Kidney epithelial cell (primary cell): ENCODE measurements around the gene COBL. TPM values are rescaled to one million over a fixed set of nuclear protein-coding genes. Genes with fewer than 3 reads are reported as not detected.

Experiments used
- DNase-seq: peaks from one replicate; pipeline ENCODE4 v3.0.0-alpha.2; 2010; ENCODE audit warnings: low read depth
- H3K27me3 ChIP-seq: 2 replicates; pipeline ENCODE4 v1.6.0; 2011; ENCODE audit warnings: low read length; ENCODE audit not compliant: control insufficient read depth, insufficient read depth
- H3K36me3 ChIP-seq: 2 replicates; pipeline ENCODE4 v1.5.1; 2011; ENCODE audit warnings: low read length; ENCODE audit not compliant: control insufficient read depth, insufficient read depth
- H3K4me3 ChIP-seq: 2 replicates; pipeline ENCODE4 v1.5.1; 2011; ENCODE audit warnings: low read depth, mild to moderate bottlenecking, control low read depth, low read length
- total RNA-seq: library from RNA; depleted of rRNA; stranded (reverse); fragments of >200 nt; gene quantifications from 2 replicates; pipeline ENCODE4 v1.2.3, GENCODE V29; 2015
- TF ChIP-seq, protein P1 (sequence below): IDR thresholded peaks from 2 replicates; pipeline ENCODE4 v1.5.1; 2011; ENCODE audit warnings: mild to moderate bottlenecking, moderate library complexity, low read length, control low read depth, inconsistent platforms; ENCODE audit not compliant: insufficient read depth, poor library complexity, severe bottlenecking

The COBL gene
- total RNA-seq, 1 donor from 2014 or later: 7.1 TPM

DNA sequence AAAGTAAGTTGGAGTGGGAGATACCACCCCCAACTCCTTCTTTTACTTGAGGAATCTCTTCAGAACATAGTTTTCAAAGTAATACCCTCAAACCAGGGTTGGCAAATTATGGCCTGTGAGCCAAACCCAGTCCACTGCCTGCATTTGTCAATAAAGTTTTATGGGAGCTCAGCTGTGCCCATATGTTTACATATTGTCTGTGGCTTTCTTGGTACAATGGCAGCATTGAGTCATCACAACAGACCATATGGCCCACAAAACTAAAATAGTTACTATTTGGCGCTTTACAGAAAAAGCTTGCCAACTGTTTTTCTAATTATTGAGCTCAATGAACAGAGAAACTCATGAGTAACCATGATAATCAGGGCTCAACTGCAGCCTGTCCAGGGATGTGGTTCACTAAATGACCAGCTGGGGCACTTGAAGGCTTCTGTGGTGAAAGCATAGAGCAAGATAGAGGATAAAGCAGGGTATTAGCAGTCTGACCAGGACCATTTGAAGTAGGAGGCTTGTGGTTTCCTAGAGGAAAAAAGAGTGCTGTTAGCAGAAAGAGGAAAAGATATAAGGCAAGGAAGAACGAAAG is 337.9 kb downstream of the COBL start:
- no peak overlapping the region for H3K4me3 ChIP-seq
- DNase-seq: no peak
- TF ChIP-seq, protein P1, sequence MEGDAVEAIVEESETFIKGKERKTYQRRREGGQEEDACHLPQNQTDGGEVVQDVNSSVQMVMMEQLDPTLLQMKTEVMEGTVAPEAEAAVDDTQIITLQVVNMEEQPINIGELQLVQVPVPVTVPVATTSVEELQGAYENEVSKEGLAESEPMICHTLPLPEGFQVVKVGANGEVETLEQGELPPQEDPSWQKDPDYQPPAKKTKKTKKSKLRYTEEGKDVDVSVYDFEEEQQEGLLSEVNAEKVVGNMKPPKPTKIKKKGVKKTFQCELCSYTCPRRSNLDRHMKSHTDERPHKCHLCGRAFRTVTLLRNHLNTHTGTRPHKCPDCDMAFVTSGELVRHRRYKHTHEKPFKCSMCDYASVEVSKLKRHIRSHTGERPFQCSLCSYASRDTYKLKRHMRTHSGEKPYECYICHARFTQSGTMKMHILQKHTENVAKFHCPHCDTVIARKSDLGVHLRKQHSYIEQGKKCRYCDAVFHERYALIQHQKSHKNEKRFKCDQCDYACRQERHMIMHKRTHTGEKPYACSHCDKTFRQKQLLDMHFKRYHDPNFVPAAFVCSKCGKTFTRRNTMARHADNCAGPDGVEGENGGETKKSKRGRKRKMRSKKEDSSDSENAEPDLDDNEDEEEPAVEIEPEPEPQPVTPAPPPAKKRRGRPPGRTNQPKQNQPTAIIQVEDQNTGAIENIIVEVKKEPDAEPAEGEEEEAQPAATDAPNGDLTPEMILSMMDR: no peak
- no peaks in the 10 kb centered on the region for H3K27me3 ChIP-seq
- no peaks in the 10 kb centered on the region for H3K36me3 ChIP-seq

DNA sequence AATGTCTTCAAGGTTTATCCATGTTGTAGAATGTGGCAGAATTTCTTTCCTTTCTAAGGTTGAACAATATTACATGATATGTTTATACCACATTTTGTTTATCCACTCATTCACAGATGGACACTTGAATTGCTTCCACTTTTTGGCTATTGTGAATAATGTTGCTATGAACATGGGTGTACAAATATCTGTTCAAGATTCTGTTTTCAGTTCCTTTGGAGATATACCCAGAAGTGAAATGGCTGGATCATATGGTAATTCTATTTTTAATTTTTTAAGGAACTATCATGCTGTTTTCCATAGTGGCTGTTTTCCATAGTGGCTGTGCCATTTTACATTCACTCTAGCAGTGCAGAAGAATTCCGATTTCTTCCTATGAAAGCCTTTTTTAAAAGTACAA is 339.2 kb downstream of the COBL start:
- Histone ChIP-seq H3K27me3 (no peaks in the 10 kb centered on the region), H3K36me3 (no peaks in the 10 kb centered on the region), H3K4me3 (no peak overlapping the region)
- TF ChIP-seq, protein P1: no peak
- DNase-seq: no peak

DNA sequence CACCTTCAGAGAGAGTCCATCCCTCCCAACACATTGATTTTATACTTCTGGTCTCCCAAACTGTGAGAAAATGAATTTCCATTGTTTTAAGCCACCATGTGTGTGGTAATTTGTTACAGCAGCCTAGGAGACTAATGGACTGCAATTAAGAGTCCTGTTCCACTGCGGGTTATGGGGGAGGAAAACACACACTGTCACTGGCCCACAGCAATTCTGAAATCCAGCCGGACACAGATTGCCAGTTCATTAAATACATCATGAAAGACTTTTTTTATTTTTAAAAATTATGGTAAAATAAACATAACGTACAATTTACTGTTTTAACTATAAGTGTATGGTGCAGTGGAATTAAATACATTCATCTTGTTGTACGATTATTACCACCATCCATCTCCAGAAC is 340.5 kb downstream of the COBL start:
- H3K36me3 ChIP-seq: no peaks in the 10 kb centered on the region
- TF ChIP-seq, protein P1: no peak

DNA sequence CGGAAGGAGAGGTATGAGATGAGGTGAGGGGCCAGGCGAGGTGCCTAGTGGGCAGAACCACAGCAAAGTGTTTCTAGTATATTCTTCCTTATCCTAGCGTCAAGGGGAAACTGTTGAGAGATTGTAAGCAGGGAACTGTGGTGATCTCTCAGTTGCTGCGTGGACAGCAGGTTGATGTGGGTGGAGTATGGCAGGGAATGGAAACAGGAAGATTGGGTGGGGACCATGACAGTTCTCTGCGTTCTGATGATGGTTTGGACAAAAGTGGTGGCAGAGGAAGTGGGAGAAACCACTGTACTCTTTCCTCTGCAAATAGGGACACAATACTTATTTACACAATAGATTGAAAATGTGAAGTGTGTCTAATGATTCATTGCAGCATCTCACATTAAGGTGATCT is 342.4 kb downstream of the COBL start:
- DNase-seq: no peak
- H3K4me3 ChIP-seq: no peak overlapping the region
- H3K27me3 ChIP-seq: no peaks in the 10 kb centered on the region
- TF ChIP-seq, protein P1: no peak
- no peaks in the 10 kb centered on the region for H3K36me3 ChIP-seq

More for the DNA sequence above, 340.5 kb downstream of the COBL start:
- Histone ChIP-seq H3K27me3 (no peaks in the 10 kb centered on the region), H3K4me3 (no peak overlapping the region)
- no peak for DNase-seq

DNA sequence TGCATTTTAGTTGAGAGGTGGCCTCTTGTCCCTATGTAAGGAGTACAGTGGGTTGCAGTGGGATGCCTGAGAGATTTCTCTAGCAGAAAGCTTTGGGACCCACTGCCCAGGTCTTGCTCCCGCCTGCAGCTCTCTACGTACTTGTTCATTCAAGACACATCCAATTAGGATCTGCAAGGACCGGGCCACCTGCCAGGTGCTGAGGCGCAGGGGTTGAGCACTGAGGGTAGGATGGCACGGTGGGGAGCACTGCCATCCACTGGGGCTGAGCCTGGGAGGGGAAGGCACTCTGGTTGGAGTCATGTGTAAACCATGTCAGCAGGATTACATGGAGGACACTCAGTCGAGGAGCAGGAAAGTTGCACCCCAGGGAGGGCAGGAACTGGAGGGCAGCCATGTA is 342.8 kb downstream of the COBL start:
- H3K27me3 ChIP-seq: no peaks in the 10 kb centered on the region
- TF ChIP-seq, protein P1: no peak
- no peaks in the 10 kb centered on the region for H3K36me3 ChIP-seq
- H3K4me3 ChIP-seq: no peak overlapping the region
- DNase-seq: no peak

DNA sequence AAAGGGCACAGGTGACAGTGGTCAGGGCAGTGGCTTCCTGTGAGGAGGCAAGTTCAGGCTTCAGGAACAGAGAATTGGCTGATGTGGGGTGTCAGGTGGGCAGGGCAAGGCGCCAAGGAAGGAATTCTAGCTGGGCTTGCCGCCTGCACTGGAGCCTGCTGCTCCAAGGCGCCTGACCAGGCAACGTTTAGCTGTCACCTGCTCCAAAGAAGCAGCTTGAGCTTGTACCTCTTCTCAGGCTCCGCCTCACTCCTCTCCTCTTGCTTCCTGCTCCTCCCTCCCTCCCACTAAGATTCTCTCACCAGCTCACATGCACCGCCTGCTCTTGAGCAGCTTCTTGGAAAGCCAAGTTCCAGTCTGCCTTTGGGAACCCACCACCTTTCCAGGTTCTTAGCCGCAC is 346.5 kb downstream of the COBL start:
- Histone ChIP-seq H3K36me3 (no peaks in the 10 kb centered on the region), H3K27me3 (no peaks in the 10 kb centered on the region), H3K4me3 (no peak overlapping the region)
- TF ChIP-seq, protein P1: no peak
- no peak for DNase-seq
